Breast epithelium (tissue), 4 donors: ENCODE data around the gene OR2M2. TPM values are rescaled to one million over a fixed set of nuclear protein-coding genes. Genes with fewer than 3 reads are reported as not detected.

Source experiments
- DNase-seq, 2 donors: peaks; one replicate each; pipeline ENCODE4 v3.0.0-alpha.2; 2019; ENCODE audit warnings: low spot score in 2 of 2
- H3K27ac ChIP-seq, 2 donors: fragments of 200-600 bp; sonication (generic) in 1 of 2; one replicate each; pipeline ENCODE4 v1.5.1; 2016 to 2019; ENCODE audit warnings: mild to moderate bottlenecking in 1 of 2
- H3K27me3 ChIP-seq, 2 donors: fragments of 200-600 bp; sonication (generic) in 1 of 2; one replicate each; pipeline versions ENCODE4 v1.5.1 to v1.6.0; 2017 to 2019; ENCODE audit warnings: control low read depth in 1 of 2, mild to moderate bottlenecking in 1 of 2
- H3K36me3 ChIP-seq: fragments of 200-600 bp; one replicate; pipeline ENCODE4 v1.5.1; 2019
- H3K4me1 ChIP-seq, 2 donors: fragments of 200-600 bp; sonication (generic); one replicate each; pipeline ENCODE4 v1.5.1; 2016 to 2019; ENCODE audit warnings: control low read depth in 1 of 2
- H3K4me3 ChIP-seq, 3 donors: fragments of 200-600 bp; sonication (generic); 1 replicate in 2 of 3; 2 replicates in 1 of 3; pipeline ENCODE4 v1.5.1; 2016 to 2019; ENCODE audit warnings: mild to moderate bottlenecking in 3 of 3, moderate library complexity in 2 of 3
- H3K9me3 ChIP-seq, 2 donors: fragments of 200-600 bp; sonication (generic) in 1 of 2; one replicate each; pipeline ENCODE4 v1.5.1; 2016 to 2019; ENCODE audit warnings: control low read depth in 1 of 2
- POLR2A ChIP-seq: fragments of 450-650 bp; IDR thresholded peaks from one replicate; pipeline ENCODE4 v1.6.1; 2016; ENCODE audit warnings: antibody characterized with exemption, mild to moderate bottlenecking, moderate library complexity
- POLR2AphosphoS5 ChIP-seq, 3 donors: sonication (generic); formaldehyde crosslinking; IDR thresholded peaks; one replicate each; pipeline ENCODE4 v1.6.1; 2017; ENCODE audit warnings: antibody characterized with exemption in 3 of 3
- intact Hi-C: fragments of 100-400 bp; cut with DNase I; formaldehyde crosslinking; loops from one replicate; pipeline ENCODE4 v1.15.1; 2023; ENCODE audit warnings: low total_unique reads
- total RNA-seq, 3 donors: library from RNA; depleted of rRNA; stranded (reverse); fragments of >200 nt; gene quantifications; one replicate each; pipeline ENCODE4 v1.1.0, GENCODE V29; 2016
- TF ChIP-seq, protein P1 (sequence below), 3 donors: fragments of 450-650 bp; IDR thresholded peaks; one replicate each; pipeline ENCODE4 v1.5.1; 2016 to 2017; ENCODE audit warnings: antibody characterized with exemption in 3 of 3, mild to moderate bottlenecking in 3 of 3, moderate library complexity in 3 of 3

The OR2M2 gene
- total RNA-seq, 3 donors from 2014 or later = not detected

DNA sequence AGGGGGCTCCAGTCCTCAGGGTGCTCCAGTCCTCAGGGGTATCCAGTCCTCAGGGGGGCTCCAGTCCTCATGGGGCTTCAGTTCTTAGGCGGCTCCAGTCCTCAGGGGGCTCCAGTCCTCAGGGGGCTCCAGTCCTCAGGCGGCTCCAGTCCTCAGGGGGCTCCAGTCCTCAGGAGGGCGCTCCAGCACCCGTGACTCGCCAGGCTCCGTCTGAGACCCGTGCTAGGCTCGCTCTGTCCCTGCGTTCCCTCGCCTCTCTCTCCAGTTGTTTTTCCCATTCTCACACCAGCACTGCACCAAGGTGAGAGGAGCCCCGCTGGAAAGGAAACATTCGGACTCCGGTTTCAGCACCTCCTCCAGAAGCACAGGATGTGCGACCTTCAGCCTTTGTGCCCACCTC, 9.4 kb upstream of the OR2M2 start:
- Histone ChIP-seq H3K27ac (no peak overlapping the region), H3K9me3 (peaks cover 0 to 5% of the 10 kb centered on the region in 2 donors), H3K27me3 (no peaks in the 10 kb centered on the region), H3K4me1 (no peaks in the 10 kb centered on the region), H3K4me3 (no peak overlapping the region), H3K36me3 (no peaks in the 10 kb centered on the region)
- TF ChIP-seq POLR2AphosphoS5 (IDR thresholded peaks at IDR 0.05) = no peak
- TF ChIP-seq, protein P1, sequence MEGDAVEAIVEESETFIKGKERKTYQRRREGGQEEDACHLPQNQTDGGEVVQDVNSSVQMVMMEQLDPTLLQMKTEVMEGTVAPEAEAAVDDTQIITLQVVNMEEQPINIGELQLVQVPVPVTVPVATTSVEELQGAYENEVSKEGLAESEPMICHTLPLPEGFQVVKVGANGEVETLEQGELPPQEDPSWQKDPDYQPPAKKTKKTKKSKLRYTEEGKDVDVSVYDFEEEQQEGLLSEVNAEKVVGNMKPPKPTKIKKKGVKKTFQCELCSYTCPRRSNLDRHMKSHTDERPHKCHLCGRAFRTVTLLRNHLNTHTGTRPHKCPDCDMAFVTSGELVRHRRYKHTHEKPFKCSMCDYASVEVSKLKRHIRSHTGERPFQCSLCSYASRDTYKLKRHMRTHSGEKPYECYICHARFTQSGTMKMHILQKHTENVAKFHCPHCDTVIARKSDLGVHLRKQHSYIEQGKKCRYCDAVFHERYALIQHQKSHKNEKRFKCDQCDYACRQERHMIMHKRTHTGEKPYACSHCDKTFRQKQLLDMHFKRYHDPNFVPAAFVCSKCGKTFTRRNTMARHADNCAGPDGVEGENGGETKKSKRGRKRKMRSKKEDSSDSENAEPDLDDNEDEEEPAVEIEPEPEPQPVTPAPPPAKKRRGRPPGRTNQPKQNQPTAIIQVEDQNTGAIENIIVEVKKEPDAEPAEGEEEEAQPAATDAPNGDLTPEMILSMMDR (IDR thresholded peaks at IDR 0.05) = no peak
- TF ChIP-seq POLR2A = no peak
- no peak for DNase-seq
- intact Hi-C loops = no loop called here

DNA sequence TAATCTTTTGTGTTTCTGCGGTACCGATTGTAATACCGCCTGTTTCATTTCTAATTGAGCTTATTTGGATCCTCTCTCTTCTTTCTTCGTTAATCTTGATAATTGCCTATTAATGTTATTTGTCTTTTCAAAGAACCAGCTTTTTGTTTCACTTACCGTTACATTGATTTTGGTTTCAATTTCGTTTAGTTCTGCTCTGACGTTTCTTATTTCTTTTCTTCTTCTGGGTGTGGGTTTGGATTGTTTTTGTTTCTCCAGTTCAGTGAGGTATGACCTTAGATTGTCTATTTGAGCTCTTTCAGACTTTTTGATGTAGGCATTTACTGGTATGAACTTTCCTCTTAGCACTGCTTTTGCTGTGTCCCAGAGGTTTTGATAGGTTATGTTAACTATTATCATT, 9.4 kb downstream of the OR2M2 start:
- TF ChIP-seq POLR2A (no peak), POLR2AphosphoS5 (IDR thresholded peaks at IDR 0.05) (no peak)
- TF ChIP-seq, protein P1 (IDR thresholded peaks at IDR 0.05) = no peak
- no peak overlapping the region for H3K27ac ChIP-seq
- no peaks in the 10 kb centered on the region for H3K4me1 ChIP-seq
- intact Hi-C loops = no loop called here
- H3K27me3 ChIP-seq = no peaks in the 10 kb centered on the region
- no peak overlapping the region for H3K4me3 ChIP-seq
- no peak for DNase-seq
- H3K9me3 ChIP-seq = peaks cover 0 to 15% of the 10 kb centered on the region in 2 donors
- no peaks in the 10 kb centered on the region for H3K36me3 ChIP-seq

DNA sequence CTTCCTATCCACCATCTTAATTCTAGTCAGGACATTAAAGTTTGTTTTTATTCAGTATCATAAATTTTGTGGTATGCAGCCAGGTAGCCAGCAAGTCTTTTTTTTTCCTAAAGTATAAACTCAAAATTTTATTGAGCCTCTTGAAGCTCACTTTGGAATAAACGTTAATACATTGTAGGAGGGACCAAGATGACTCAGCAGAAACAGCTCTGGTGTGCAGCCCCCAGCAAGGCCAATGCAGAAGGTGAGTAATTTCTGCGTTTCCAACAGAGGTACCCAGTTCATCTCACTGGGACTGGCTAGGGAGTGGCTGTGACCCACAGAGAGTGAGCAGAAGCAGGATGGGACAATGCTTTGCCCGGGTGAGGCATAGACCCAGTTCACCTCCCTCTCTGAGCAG, 12.7 kb downstream of the OR2M2 start:
- no peak overlapping the region for H3K27ac ChIP-seq
- no peaks in the 10 kb centered on the region for H3K4me1 ChIP-seq
- H3K4me3 ChIP-seq = no peak overlapping the region
- peaks cover 0 to 7% of the 10 kb centered on the region in 2 donors for H3K9me3 ChIP-seq
- intact Hi-C loops = no loop called here
- no peaks in the 10 kb centered on the region for H3K27me3 ChIP-seq
- DNase-seq = no peak
- H3K36me3 ChIP-seq = no peaks in the 10 kb centered on the region
- TF ChIP-seq POLR2A (no peak), POLR2AphosphoS5 (IDR thresholded peaks at IDR 0.05) (no peak)
- TF ChIP-seq, protein P1 (IDR thresholded peaks at IDR 0.05) = no peak

DNA sequence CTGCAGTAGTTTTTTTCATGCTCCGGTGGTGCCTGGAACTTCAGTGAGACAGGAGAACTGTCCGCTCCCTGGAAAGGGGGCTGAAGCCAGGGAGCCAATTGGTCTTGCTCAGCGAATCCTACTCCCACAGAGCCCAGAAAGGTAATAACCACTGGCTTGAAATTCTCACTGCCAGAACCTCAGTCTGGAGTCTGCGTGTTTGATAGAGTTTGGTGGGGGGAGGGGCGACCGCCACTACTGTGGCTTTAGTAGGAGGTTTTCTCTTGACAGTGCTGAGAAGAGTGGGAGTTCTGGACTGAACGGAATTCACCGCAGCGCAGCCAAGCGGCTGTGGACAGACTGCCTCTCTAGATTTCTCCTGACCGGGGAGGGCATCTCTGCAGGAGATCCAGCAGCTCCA, 14.4 kb downstream of the OR2M2 start:
- no peak for DNase-seq
- no peaks in the 10 kb centered on the region for H3K9me3 ChIP-seq
- no peaks in the 10 kb centered on the region for H3K36me3 ChIP-seq
- no peaks in the 10 kb centered on the region for H3K27me3 ChIP-seq
- no peak overlapping the region for H3K27ac ChIP-seq
- no peaks in the 10 kb centered on the region for H3K4me1 ChIP-seq
- intact Hi-C loops = no loop called here
- no peak overlapping the region for H3K4me3 ChIP-seq
- TF ChIP-seq POLR2AphosphoS5 (IDR thresholded peaks at IDR 0.05) = no peak
- TF ChIP-seq, protein P1 (IDR thresholded peaks at IDR 0.05) = no peak
- no peak for TF ChIP-seq POLR2A

DNA sequence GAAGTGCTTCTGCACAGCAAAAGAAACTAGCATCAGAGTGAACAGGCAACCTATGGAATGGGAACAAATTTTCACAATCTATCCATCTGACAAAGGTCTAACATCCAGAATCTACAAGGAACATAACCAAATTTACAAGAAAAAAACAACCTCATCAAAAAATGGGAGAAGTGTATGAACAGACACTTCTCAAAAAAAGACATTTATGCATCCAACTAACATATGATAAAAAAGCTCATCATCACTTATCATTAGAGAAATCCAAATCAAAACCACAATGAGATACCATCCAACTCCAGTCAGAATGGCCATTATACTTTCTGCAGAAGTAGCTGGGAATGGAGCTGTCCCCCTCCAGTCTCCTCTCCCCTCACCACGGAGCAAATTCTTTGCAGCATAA, 19.5 kb downstream of the OR2M2 start:
- H3K27me3 ChIP-seq = no peaks in the 10 kb centered on the region
- no peak overlapping the region for H3K27ac ChIP-seq
- no peaks in the 10 kb centered on the region for H3K36me3 ChIP-seq
- intact Hi-C loops = no loop called here
- DNase-seq = no peak
- no peaks in the 10 kb centered on the region for H3K4me1 ChIP-seq
- H3K4me3 ChIP-seq = no peak overlapping the region
- TF ChIP-seq, protein P1 (IDR thresholded peaks at IDR 0.05) = no peak
- TF ChIP-seq POLR2AphosphoS5 (IDR thresholded peaks at IDR 0.05) (no peak), POLR2A (no peak)
- no peaks in the 10 kb centered on the region for H3K9me3 ChIP-seq
